IPS-15b (cell line): ENCODE data around the gene E2F8.

ENCODE experiments used
- H3K27me3 ChIP-seq: one replicate; pipeline ENCODE4 v1.6.1; 2013; ENCODE audit warnings: low read length; ENCODE audit not compliant: control insufficient read depth, insufficient read depth
- H3K36me3 ChIP-seq: one replicate; pipeline ENCODE4 v1.6.1; 2013; ENCODE audit warnings: low read length; ENCODE audit not compliant: control insufficient read depth, insufficient read depth
- H3K4me1 ChIP-seq: one replicate; pipeline ENCODE4 v1.6.1; 2013; ENCODE audit warnings: mild to moderate bottlenecking, low read length; ENCODE audit not compliant: control insufficient read depth, insufficient read depth
- H3K4me3 ChIP-seq: one replicate; pipeline ENCODE4 v1.5.1; 2013; ENCODE audit warnings: low read depth, low read length
- H3K9ac ChIP-seq: one replicate; pipeline ENCODE4 v1.6.1; 2013; ENCODE audit warnings: low read depth, mild to moderate bottlenecking, low read length
- H3K9me3 ChIP-seq: one replicate; pipeline ENCODE4 v1.6.1; 2013; ENCODE audit warnings: mild to moderate bottlenecking, low read length; ENCODE audit not compliant: control insufficient read depth, insufficient read depth

E2F8 gene

GRCh38 chr11:19246816-19247215 lies 6.1 kb upstream of the E2F8 start:
- Histone ChIP-seq H3K27me3 (peaks cover 31% of the 10 kb centered on the region), H3K4me3 (no peak overlapping the region), H3K4me1 (no peaks in the 10 kb centered on the region), H3K36me3 (no peaks in the 10 kb centered on the region), H3K9me3 (no peaks in the 10 kb centered on the region), H3K9ac (no peak overlapping the region)

GRCh38 chr11:19245351-19245750 lies 4.6 kb upstream of the E2F8 start:
- Histone ChIP-seq H3K4me3 (no peak overlapping the region), H3K27me3 (peaks cover 31% of the 10 kb centered on the region), H3K4me1 (no peaks in the 10 kb centered on the region), H3K36me3 (no peaks in the 10 kb centered on the region), H3K9me3 (no peaks in the 10 kb centered on the region), H3K9ac (no peak overlapping the region)

- no peak overlapping the region for H3K9ac ChIP-seq
- H3K4me1 ChIP-seq = no peaks in the 10 kb centered on the region
- H3K4me3 ChIP-seq = no peak overlapping the region
- H3K27me3 ChIP-seq = peaks cover 31% of the 10 kb centered on the region
- no peaks in the 10 kb centered on the region for H3K36me3 ChIP-seq
- no peaks in the 10 kb centered on the region for H3K9me3 ChIP-seq
Measured at GRCh38 chr11:19244621-19245020, 3.9 kb upstream of the E2F8 start.

GRCh38 chr11:19244084-19244483 lies 3.3 kb upstream of the E2F8 start:
- Histone ChIP-seq H3K4me3 (no peak overlapping the region), H3K4me1 (no peaks in the 10 kb centered on the region), H3K9ac (no peak overlapping the region), H3K27me3 (peaks cover 31% of the 10 kb centered on the region), H3K9me3 (no peaks in the 10 kb centered on the region), H3K36me3 (no peaks in the 10 kb centered on the region)

GRCh38 chr11:19243613-19244012 lies 2.9 kb upstream of the E2F8 start:
- H3K4me1 ChIP-seq = no peaks in the 10 kb centered on the region
- peaks cover 31% of the 10 kb centered on the region for H3K27me3 ChIP-seq
- H3K9ac ChIP-seq = no peak overlapping the region
- H3K9me3 ChIP-seq = no peaks in the 10 kb centered on the region
- H3K4me3 ChIP-seq = no peak overlapping the region
- H3K36me3 ChIP-seq = no peaks in the 10 kb centered on the region

GRCh38 chr11:19243143-19243542 lies 2.4 kb upstream of the E2F8 start:
- Histone ChIP-seq H3K27me3 (peaks cover 31% of the 10 kb centered on the region), H3K9me3 (no peaks in the 10 kb centered on the region), H3K36me3 (no peaks in the 10 kb centered on the region), H3K4me3 (peak overlapping the region; percentile 85), H3K4me1 (no peaks in the 10 kb centered on the region), H3K9ac (no peak overlapping the region)

GRCh38 chr11:19242179-19242932 lies 1.6 kb upstream of the E2F8 start:
- Histone ChIP-seq H3K36me3 (no peaks in the 10 kb centered on the region), H3K4me3 (peak overlapping the region; percentile 85), H3K4me1 (no peaks in the 10 kb centered on the region), H3K27me3 (peaks cover 31% of the 10 kb centered on the region), H3K9me3 (no peaks in the 10 kb centered on the region), H3K9ac (peak overlapping the region; percentile 70)

GRCh38 chr11:19241260-19242178 lies 774 bp upstream of the E2F8 start:
- H3K27me3 ChIP-seq = peaks cover 31% of the 10 kb centered on the region
- H3K4me3 ChIP-seq = peak overlapping the region; percentile 85
- no peaks in the 10 kb centered on the region for H3K36me3 ChIP-seq
- H3K4me1 ChIP-seq = no peaks in the 10 kb centered on the region
- H3K9ac ChIP-seq = peak overlapping the region; percentile 70
- no peaks in the 10 kb centered on the region for H3K9me3 ChIP-seq

- Histone ChIP-seq H3K27me3 (peaks cover 22% of the 10 kb centered on the region), H3K9me3 (no peaks in the 10 kb centered on the region), H3K9ac (no peak overlapping the region), H3K4me3 (no peak overlapping the region), H3K4me1 (no peaks in the 10 kb centered on the region), H3K36me3 (no peaks in the 10 kb centered on the region)
Measured at GRCh38 chr11:19239039-19239438, 1.7 kb downstream of the E2F8 start.

GRCh38 chr11:19237813-19238212 lies 2.9 kb downstream of the E2F8 start:
- Histone ChIP-seq H3K4me3 (no peak overlapping the region), H3K27me3 (peaks cover 10% of the 10 kb centered on the region), H3K4me1 (no peaks in the 10 kb centered on the region), H3K36me3 (peaks cover 3% of the 10 kb centered on the region), H3K9me3 (no peaks in the 10 kb centered on the region), H3K9ac (no peak overlapping the region)

- Histone ChIP-seq H3K36me3 (peaks cover 3% of the 10 kb centered on the region), H3K27me3 (peaks cover 6% of the 10 kb centered on the region), H3K9me3 (no peaks in the 10 kb centered on the region), H3K4me3 (no peak overlapping the region), H3K9ac (no peak overlapping the region), H3K4me1 (no peaks in the 10 kb centered on the region)
Measured at GRCh38 chr11:19237381-19237780, 3.4 kb downstream of the E2F8 start.
